ENCODE data around the gene ATOH8.
"Not testable (repeated sequence)": the region's sequence is repeated elsewhere in the genome, so short reads cannot be mapped to it uniquely, and the experiment has no call there.

Gene ATOH8

DNA sequence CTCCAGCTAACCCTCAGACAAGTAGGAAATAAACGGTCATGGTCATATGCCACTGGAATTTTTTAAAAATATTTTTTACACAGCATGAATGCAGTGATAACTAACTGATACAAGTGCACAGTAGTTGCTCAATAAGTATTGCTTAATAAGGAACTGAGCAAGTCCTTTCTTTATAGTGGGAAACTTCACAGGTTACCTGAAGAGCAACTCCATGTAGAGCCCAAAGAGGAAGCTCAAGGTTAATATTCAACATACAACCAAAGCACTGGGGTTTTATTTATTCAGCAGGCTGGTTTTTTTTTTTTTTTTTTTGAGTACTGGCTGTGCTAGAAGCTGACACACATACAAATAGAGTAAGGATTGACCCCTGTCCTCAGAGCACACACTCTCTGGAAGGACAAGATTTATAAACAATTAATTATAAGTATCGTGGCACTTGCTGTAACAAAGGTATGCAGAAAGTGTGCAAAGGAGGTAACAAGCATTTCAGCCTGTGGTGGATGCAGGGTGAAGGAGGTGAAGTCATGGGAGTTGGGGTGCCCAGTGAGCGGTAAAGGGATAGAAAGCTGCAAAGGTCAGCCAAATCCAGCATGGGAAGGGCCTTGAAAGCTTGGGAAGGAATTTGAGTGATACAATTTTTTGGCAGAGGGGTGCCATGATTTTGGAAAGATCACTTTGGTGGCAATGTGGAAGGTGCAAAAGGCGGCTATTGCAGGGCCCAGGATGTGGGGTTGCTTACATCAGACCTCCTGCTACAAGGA is 52.7 kb downstream of the ATOH8 start:
- DNase-seq = no peak

DNA sequence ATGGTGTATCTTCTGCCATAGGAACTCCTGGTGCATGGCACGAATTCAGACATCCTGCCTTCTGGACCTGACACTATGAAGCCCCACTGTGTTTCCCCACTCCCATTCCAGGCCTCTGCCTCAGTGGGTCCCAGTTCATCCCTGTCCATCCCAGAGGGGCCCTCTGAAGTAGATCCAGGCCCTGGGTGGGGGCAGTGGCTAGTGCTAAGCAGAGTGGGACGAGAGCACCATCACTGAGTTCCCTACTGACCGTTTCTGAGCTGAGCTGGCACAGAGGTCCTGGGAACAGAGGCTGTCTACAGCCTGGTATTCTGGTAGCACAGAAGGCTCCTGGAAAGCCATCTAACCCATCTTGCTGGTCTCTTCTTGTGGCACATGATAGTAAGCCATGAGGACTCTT is 54.0 kb downstream of the ATOH8 start:
- DNase-seq = no peak

DNA sequence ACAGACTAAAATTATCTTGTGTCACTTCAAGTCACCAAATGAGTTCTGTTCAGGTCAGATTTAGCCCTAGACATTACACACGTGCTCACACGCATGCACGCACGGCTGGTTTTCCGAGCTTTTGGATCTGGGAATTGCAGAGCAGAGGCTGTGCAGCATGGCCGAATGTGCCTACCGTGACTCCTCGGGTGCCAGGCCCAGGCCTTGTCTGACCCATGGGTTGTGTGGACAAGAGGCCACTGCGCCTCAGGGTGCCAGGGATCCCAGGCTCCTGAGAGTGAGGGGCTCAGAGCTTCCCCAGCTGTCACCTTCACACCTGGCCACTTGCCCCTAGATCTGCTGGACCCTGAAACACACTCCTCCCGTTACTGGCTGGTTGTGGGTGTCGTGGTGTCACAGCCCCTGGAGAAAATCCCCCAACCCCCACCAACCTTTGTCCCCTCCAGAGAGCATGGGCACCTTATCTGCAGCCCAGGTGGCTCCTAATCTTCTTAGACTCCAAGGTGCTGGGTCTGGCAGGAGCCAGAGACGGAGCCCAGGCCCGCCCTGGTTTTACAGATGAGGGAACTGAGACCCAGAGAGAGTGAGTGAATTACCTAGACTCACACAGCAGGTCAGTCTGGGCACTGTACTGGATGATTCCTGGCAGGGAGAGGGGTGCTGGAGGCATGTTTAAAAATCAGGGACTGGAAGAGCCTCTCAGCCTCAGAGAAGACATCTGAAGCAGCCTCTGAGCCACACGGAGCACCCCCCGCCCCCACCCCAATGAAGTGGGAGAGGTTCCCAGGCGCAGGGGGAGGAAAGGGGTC is 56.8 kb downstream of the ATOH8 start:
- no peak for DNase-seq

DNA sequence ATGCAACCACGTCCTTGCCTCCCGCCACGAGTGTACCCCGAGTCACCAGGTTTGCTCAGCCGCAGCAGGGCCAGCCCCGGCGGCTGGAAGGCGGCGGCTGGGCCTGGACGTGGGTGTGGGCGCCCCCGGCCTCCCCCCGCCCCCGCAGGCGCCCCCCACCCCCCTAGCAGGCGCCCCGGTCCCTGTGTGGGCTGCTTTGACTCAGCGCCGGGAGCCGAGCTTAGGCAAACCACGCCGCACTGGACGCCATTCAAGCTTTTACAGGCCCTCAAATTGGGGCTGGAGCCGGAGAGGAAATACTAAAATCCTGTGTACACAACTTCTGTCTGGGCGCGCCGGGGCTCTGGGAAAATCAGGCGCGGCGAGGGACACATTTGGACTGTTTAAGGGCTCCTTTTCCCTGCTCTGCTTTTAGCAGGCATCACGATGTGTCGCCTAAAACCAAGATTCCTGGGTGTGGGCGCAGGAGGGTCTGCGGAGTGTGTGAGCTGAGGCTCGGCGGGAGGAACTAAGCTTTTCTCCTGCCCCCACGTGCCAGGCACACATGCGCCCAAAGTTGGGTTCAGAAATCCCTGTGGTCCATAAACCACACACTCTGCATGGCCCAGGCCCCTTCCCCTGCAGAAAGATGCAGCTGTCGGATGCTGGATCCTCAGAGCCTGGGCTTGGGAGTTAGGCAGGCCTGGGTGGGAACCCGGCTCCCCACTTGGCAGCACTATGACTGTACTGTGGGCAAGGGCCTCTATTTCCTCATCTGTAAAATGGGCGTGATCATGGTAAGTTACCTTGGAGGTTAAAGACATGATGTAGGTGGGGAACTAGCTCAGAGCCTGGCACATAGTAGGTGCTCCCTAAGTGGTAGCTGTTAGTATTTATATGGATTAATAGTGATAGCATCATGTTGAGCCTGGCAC is 57.6 kb downstream of the ATOH8 start:
- no peak for DNase-seq

DNA sequence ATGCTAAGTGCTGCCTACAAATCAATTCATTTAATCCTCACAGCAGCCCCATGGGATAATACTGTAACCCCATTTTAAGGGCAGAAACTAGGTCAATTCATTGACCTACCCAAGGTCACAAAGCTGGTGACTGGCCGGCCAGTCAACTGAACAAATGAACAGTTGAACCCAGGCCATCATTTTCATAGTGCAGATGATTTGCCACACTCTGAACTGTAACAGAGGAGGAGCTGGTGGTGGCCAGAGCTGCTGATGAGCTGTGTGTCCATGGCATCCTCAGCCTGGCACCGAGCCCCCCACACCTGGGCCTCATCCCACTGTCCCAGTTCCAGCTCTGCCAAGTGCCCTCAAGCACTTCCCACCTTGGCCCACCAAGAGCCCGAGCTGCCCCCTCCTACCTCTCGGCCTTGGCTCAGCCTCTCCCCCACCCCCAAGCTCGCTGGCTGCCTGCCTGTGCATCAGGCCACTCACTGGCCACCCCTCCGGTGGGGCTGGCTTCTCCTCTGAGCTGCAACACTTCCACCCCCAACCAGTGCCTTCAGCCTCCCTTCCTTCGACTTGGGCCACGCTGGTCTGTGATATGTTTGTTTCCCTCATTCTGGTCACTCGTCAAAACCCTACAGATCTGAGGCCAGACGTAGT is 58.4 kb downstream of the ATOH8 start:
- DNase-seq = no peak

DNA sequence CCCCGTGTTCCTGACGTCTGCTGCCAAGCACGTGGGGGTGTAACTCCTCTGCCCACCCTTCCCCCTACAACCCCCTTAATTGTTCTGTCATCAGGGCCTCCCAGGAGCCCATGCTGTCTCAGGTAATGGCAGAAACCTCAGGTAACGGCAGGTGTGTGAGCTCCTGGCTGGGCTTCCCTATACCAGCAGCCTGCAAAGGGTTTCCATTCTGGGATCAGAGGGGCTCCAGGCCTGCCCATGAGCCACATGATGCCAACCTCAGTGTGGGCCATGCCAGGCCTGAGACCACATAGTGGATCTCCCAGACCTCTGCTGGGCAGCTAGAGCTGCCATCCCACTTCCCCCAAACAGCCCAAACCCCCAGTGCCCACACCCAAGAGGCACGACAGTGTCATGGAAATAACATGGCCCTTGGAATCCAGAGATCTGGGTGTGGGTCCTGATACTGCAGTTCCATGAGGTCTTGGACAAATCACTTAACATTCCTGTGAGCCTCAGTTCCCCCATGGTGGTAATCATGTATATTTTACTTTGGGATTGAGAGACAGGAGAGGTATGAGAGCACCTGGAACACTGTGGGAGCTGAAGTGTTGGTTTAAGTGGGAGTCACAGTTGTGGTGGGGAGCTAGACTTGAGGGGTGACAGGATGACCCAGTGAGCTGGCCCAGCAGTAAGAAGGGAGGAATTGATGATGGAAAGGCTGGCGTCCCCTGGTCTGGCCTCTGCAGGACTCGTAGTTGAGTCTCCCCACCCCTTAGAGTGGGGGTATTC is 59.6 kb downstream of the ATOH8 start:
- no peak for DNase-seq

DNA sequence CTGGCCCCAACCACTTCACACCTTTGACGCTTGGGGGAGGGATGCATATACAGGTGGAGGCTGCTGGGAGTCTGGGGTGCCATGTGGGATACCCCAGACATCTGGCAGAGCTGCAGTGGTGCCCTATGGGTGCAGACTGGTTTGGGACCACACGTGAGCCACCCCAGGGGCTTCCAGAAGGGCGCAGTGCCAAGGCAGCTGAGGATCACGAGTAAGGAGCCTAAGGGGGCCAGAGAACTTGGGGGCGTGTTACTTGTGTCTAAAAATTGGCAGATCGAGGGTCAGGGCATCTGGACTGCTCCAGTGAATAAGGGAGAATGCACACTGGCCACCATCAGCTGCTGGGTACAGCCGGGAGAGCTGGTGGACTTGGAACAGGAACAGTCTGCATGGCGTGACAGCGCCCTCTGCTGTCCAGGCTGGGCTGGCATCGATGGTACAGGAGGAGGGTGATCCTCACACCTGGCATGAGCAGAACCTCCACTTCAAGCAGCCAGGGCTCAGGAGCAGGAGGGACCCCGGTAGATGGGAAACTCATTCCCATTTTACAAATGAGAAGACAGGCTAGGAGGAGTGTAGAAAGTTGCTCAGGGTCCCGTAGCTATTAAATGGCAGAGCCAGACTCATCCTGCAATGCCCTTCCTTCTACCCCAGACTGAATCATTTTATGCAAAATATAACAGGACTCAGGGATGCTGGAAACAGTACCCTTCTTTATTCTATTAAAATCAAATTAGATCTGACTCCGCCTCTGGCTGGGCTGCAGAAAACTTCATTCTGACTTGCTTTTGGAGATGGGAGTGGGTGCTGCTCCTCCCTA is 60.4 kb downstream of the ATOH8 start:
- peak; percentile 90 for DNase-seq

DNA sequence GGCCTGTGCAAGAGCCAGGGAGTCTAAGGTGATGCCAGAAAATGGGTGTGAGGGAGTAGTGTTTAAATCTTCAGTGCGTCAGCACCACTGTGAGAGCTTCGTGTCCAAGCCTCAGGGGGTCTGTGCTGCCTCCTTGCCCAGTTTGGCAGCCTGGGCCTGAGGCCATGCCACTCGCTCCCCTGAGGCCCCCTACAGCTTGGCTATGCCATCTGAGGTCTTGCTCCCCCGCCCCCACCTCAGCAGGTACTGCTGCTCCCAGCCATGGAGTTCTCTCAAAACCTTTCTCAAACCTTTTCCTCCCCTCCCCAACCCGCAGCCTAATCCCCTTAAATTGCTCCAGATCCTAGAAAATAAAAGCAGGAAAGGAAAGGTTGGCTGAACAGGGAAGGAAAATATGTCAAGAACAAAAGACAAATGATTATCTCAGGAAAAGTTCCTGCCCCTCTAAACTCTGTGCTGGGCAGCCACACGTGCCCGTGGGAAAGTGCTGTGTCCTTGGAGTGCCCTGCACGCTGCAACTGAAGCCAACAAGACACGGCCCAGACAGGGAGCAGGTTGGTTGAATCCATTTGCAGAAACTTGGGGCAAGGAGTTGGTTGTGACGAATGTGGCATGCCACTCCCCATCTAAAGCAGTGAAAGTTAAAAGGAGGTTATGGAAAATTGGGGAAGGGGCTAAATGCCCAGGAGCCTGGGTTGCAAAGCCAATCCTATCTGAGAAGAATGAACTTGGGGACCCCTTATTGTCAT is 61.2 kb downstream of the ATOH8 start:
- no peak for DNase-seq

DNA sequence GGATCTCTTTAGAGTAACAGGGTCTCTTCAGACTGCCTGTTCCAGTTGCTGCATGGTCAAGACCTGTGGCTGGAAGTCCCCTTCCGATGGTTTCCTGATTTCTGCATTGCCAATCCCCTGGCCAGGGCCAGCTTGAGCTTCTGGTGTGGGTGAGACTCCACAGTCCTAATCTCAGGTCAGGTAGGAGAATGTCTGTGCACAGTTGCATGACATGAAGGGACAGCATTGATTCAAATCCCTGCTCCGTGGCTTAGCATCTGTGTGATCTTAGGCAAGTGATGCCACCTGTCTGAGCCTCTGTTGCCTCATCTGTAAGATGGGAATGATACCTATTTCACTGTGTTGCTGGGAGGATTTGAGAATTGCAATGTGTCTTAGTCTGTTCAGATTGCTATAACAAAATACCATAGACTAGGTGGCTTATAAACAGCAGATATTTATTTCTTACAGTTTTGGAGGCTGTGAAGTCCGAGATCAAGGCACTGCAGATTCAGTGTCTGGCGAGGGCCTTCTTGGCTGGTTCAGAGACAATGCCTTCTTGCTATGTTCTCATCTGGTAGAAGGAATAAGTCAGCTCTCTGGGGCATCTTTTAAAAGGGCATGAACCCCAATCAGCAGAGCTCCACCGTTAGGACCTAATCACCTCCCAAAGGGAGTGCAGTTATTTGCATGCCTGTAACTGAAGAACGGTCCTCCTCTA is 66.2 kb downstream of the ATOH8 start:
- DNase-seq = no peak

DNA sequence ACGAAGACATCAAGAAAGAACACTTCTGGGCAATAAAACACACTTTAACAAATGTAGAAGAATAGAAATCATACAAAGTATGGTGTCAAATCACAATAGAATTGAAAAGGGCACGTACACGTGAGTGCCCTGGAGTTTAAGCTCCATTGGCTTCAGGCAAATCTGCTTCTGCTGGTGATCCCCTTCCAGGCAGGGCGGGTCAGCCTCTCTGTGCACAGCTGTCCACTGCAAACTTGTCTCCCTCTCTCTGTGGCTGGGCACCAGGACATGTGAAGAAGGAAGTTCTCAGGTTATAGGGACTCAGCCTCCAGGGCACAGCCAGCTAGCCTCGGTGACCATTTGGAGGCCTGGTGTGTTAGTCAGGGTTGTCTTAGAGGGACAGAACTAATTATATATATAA is 69.0 kb downstream of the ATOH8 start:
- no peak for DNase-seq

DNA sequence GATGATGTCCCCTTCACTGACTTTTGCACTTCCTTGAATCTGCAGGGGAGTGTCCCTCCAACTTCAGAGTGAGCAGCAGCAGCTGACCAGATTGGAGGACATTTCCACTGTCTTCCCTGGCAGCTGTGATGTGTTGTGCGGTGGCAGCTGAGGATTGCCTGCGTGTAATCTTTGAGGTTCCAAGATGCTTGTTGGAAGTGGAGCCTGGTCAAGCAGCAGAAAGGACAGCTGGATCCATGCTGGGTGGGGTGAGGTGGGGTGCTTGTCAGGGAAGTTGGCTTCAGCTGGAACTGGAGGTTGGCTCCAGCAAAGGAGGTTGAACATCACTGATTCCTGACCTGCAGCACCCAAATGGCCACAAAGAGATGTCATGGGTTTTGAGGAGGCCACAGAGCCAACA is 70.2 kb downstream of the ATOH8 start:
- DNase-seq = no peak

DNA sequence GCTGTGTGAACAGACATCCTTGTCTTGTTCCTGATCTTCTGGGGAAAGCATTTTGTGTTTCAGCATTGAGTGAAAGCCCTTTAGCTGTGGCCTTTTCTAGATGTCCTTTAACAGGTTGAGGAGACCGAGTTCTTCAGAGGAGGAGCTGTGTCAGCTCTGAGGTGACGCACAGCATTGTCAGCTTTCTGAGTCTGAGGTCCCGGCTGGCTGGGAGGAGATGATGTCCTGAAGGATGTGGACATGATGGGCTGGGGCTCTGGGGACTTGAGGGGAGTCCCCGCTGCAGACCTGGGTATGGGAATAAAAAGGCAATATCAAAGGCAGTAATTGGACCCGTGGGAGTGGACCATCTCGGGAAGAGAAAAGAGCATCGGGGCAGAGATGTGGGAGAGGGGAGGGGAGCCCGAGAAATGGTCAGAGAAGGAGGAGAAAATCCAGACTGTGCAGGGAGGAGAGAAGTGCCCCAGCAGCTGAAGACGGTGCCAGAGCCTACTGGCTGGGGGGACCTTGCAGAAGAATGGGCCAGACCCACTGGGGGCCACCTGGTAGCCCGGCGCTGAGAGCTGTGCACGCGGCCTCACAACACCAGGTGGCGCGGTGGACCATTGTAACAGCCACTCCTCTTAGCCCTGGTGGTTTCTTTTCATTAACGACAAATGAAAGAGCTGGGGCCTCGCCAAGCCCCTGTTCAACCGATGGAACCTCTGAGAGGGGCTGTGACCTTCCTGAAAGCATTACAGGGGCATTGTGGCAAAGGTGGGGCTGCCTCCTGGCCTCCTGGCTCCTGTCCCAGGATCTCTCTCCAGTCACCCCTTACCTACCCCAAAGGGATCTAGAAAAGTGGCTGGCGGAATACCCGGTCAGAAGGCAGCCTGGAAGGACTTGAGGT is 73.4 kb downstream of the ATOH8 start:
- peak; percentile 86 for DNase-seq

DNA sequence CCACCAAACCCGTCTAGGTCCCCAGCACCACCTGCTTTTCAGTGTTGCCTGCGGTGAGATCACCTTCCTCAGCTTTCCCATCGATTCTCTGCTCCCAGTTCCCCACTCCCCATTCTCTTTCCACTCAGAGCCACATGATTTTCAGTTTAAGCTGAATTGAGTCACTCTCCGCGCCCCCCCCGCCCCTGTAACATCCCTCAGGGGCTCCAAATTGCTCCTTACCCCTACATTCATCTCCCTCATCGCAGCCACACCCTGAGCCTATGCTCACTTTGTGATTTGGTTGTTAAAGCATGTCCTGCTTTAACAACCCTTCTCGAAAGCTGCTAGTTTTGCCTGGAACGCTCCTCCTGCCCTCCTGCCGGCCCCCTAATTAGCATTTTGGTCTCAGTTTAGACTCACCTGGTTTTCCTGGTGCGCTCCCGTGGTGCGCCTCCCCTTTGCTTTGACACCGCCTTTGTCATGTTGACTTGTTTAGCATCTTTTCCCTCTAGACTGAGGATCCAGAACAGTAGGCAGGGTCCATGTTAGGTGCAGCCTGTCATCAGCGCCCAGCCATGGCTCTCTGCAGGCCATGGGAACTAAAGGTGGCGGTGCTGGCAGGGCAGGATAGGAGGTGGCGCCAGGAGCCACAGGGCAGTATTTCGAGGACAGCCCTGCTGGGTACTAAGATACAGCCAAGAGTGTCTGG is 74.2 kb downstream of the ATOH8 start:
- no peak for DNase-seq

DNA sequence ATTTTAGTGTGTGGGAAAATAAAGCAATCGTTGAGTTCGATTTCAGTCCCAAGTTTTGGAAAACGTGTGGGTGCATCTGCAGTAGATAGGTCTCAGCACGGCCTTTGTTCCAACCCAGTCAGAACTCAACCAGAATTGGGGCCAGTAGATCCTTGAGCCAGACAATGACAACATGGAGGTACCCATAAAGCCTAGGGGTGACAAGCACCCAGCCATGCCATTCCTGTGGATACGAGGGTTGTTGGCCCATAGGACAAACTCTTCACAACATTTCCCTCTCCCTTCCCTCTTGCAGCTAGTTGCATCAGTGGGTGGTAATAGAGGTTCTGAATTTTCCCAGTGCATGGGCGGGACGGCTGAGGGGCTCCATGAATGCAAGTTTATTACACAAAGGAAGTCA is 74.9 kb downstream of the ATOH8 start:
- DNase-seq = no peak

DNA sequence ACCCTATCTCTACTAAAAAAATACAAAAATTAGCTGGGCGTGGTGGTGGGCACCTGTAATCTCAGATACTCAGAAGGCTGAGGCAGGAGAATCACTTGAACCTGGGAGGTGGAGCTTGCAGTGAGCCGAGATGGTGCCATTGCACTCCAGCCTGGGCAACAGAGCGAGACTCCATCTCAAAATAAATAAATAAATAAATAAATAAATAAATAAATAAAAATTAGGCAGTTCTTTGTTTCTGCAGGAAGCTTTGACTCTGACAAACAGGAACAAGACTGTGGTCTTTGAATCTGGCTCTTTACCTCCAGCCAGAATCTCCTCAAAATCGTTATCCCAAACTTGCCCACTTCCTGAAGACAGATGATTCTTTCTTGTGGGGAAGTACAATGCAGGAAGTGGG is 75.6 kb downstream of the ATOH8 start:
- DNase-seq = not testable (repeated sequence)

DNA sequence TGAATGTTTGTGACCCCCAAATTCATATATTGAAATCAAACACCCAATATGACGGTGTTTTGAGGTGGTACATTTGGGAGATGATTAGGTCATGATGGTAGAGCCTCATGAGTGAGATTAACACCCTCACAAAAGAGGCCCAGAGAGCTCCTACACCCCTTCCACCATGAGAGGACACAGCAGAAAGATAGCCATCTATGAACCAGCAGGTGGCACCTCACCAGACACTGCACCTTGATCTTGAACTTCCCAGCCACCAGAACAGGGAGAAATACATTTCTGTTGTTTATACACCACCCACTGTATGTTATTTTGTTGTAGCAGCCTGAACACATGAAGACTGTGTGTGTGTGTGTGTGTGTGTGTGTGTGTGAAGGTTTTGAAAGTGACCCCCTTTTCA is 76.9 kb downstream of the ATOH8 start:
- no peak for DNase-seq

DNA sequence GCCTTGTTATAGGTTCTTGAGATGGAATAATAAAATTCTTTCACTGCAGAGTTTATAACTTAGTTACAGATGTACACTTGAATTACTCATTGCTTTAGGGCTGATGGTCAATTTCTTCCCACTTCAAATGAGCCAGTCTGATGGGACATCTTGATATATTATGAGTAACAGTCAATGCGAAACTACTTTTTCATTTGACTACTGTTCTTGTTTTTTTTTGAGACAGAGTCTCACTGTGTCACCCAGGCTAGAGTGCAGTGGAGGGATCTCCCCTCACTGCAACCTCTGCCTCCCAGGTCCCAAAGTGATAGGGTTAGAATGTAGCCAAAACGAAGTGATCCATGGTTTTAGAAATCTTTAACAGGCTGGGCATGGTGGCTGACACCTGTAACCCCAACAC is 77.9 kb downstream of the ATOH8 start:
- no peak for DNase-seq

DNA sequence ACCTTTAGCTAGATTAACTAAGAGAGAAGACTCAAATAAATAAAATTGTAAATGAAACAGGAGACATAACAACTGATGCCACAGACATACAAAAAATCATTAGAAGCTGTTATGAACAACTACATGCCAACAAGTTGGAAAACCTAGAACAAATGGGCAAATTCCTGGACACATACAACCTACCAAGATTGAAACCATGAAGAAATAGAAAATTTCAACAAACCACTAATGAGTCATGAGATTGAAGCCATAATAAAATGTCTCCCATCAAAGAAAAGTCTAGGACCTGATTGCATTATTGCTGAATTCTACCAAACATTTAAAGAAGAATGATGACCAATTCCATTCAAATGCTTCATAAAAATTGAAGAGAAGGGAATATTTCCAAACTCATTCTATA is 80.7 kb downstream of the ATOH8 start:
- no peak for DNase-seq

Data from stimulated activated CD4-positive, alpha-beta T cell treated with anti-CD3 and anti-CD28 coated beads, Interleukin-15, amount 100 ng/mL, for 24 hours (primary cell).